GM18861 (cell line): Measurements from ENCODE around the gene RCE1.

ENCODE experiments used
- ATAC-seq: cut with Tn5 transposase; IDR thresholded peaks from one replicate; pipeline ENCODE4 v1.9.1; 2021; ENCODE audit not compliant: unreplicated experiment

The RCE1 gene

DNA sequence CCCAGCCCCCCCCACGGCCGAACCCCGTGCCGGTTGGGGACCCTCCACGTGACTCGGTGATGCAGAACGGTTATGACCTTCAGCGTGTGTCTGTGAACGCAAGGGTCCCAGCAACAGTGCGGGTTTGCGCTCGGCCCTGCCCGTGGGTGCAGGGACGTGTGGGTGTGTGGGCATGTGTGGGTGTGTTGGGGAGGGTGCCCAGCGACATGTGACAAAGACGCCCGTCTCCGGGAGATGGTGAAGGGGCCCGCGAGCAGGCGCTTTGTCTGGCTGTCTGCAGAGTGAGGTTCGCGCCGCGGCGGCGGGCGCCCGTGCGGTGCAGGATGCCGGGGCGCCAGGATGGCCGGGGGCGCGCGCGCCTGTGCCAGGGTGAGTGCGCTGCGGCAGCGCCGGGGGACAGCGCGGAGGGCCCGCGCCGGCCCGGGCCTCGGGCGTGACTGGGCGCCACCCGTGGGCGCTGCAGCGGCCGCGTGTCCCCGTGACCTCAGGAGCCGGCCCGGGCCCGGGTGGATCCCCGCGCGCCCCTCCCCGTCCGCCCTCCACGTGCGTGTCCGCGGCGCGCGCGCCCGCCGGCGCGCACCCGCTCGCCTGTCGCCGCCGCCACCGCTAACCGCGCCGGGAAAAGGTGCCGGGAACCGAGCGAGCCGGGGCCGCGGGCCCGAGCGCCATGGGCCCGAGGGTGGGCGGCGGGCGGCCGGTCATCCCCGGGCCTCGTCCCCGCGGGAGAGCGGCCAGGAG is 13.4 kb downstream of the RCE1 start, which contains the start of gene LRFN4:
Gene LRFN4 (plus strand): TSS at position 569 of the 738 bp plus-strand sequence. CDS start 681 bp downstream, outside the sequence.
- no peak for ATAC-seq

DNA sequence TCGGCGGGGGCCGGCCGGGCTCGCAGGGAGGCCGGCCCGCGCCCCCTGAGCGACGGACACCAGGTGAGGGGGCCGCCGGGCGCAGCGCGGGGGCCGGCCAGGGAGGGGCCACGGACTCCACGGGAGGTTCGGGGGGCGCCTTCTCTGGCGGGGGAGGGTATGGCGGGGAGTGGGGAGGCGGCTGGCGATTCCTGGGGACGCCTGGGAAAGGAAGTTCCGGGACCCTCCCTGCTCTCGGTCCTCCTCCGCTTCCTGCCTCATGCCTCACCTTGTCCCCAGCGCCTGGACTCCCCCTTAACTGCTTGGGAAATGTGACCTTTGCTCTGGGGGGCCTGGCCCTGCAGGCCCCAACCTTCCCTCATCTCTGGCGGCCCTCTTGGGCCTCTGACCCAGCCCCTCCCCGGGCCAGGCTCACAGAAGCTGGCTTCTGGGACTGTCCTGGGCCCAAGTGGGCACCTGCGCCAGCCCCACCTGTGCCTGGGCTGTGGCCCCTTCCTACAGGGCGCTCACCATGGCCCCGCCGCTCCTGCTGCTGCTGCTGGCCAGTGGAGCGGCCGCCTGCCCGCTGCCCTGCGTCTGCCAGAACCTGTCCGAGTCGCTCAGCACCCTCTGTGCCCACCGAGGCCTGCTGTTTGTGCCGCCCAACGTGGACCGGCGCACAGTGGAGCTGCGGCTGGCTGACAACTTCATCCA is 14.1 kb downstream of the RCE1 start:
- ATAC-seq = no peak

DNA sequence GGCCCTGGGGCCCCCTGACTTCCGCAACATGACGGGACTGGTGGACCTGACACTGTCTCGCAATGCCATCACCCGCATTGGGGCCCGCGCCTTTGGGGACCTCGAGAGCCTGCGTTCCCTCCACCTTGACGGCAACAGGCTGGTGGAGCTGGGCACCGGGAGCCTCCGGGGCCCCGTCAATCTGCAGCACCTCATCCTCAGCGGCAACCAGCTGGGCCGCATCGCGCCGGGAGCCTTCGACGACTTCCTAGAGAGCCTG is 14.6 kb downstream of the RCE1 start:
- no peak for ATAC-seq

DNA sequence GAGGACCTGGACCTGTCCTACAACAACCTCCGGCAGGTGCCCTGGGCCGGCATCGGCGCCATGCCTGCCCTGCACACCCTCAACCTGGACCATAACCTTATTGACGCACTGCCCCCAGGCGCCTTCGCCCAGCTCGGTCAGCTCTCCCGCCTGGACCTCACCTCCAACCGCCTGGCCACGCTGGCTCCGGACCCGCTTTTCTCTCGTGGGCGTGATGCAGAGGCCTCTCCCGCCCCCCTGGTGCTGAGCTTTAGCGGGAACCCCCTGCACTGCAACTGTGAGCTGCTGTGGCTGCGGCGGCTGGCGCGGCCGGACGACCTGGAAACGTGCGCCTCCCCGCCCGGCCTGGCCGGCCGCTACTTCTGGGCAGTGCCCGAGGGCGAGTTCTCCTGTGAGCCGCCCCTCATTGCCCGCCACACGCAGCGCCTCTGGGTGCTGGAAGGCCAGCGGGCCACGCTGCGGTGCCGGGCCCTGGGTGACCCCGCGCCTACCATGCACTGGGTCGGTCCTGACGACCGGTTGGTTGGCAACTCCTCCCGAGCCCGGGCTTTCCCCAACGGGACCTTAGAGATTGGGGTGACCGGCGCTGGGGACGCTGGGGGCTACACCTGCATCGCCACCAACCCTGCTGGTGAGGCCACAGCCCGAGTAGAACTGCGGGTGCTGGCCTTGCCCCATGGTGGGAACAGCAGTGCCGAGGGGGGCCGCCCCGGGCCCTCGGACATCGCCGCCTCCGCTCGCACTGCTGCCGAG is 15.1 kb downstream of the RCE1 start:
- ATAC-seq = no peak

DNA sequence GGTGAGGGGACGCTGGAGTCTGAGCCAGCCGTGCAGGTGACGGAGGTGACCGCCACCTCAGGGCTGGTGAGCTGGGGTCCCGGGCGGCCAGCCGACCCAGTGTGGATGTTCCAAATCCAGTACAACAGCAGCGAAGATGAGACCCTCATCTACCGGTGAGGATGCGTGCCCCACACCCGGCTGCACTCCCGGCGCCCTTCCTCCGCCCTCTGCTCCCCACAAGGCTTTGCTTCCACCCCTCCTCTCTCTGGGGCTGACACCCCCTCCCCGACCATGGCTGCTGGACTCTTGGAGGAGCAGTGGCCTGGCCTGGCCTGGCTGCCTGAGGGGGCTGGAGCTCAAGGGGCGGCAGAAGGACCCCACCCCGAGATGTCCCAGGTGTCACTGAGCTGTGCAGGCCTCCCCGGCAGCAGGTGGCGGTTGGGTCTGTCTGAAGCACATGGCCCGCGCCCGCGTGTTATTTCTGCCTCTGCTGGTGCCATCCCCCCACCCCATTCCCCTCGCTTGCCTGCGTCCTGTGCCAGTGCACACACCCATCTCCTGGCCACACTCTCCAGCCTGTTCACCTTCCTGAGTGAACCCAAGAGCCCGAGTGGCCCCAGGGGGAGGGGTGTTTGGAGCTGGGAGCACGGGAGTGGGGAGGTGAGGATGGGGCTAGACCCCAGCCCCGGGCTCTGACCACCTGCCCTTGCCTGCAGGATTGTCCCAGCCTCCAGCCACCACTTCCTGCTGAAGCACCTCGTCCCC is 15.9 kb downstream of the RCE1 start:
- no peak for ATAC-seq

DNA sequence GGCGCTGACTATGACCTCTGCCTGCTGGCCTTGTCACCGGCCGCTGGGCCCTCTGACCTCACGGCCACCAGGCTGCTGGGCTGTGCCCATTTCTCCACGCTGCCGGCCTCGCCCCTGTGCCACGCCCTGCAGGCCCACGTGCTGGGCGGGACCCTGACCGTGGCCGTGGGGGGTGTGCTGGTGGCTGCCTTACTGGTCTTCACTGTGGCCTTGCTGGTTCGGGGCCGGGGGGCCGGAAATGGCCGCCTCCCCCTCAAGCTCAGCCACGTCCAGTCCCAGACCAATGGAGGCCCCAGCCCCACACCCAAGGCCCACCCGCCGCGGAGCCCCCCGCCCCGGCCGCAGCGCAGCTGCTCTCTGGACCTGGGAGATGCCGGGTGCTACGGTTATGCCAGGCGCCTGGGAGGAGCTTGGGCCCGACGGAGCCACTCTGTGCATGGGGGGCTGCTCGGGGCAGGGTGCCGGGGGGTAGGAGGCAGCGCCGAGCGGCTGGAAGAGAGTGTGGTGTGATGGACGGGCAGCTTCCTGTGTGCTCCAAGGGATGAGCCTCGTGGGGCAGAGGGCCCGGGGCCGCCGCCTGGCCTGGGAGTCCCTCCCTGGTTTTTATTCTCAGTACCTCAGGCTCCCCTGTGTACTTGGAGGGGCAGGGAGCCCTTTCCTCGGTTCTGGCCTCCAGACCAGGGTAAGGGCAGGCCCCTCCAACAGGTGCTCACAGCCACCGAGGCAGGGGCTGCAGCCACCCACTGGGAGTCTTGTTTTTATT is 16.6 kb downstream of the RCE1 start:
- ATAC-seq = no peak

DNA sequence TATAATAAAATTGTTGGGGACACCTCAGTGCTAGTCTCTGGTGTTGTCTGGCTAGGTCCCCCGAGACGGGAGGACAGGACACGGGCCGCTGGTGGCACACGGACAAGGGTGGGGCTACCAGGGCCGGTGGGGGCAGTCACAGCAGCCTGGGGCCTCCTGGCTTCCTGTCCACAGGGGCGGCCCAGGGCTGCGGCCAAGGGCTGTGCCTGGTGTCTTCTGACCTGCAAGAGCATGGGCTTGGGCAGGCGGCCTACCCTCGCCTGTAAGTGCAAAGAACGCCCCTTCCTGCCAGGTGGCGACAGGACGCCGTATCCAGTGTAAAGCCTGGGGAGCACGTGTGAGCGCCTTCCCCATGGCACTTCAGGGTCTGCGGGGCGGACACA is 17.2 kb downstream of the RCE1 start:
- ATAC-seq = no peak

DNA sequence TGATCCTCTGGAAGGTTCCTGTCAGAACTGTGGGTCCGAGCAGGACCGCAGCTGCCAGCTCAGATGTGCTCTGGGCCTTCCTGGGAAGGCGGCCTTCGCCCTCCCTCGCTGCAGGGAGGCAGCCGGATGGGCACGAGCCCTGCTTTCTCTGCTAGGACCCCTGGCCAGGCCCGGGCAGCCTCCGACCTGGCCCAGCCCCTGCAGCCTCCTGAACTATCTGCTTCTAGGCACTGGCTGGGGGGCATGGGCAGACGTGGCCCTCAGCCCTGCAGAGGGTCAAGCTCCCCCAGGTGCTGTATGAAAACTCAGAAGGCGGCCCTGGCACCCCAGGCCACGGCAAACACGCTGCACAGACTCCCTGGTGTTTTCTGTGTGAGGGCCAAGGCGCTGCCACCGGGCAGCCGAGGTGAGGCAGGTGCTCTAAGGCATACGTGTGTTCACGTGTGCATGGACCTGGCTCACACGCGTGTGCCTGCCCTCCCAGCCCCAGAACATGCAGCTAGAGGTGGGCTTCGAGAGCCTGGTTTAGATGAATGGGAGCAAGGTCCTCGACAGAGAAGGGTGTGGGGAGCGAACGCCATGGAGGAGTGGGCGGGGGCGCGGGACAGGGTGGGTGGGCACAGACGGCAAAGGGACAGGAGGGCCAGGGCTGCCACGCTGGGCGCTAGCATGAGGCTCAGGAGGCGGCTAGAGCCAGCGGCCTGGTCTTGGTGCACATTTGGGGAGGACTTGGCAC is 18.0 kb downstream of the RCE1 start:
- no peak for ATAC-seq

DNA sequence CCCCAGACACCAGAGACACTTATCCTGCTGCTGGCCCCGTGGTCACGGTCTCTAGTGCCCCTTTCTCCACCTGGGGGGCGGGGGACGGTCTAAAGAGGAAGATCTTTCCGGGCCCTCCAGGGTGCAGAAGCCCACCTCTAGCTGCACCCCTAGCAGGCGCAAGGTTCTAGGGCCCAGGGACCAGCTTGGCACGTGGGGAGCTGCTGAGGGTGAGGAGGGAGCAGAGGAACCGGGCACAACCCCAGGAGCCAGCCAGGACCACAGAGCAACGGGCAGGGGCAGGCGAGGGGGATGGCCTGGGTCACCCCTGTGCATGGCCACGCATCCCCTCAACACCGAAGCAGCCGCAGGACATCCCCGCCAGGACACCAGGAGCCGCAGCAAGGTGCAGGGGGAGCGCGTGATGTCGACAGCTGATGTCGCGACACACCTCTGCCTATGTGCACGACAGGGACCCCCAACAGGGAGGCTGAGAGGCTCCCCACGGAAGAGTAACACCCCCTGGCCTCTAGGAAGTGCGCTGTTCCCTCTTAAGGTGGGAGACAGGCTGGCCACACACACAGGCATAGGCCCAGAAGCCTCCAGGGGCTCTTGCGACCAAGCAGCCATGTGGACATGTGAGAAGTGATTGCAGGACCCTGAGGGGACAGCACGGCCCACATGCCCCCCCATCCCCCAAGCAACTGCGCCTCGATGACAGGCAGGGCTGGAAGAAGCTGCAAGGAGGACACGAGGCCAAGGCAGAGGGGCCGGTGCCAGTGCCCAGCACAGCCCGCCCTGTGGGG is 18.7 kb downstream of the RCE1 start:
- no peak for ATAC-seq

DNA sequence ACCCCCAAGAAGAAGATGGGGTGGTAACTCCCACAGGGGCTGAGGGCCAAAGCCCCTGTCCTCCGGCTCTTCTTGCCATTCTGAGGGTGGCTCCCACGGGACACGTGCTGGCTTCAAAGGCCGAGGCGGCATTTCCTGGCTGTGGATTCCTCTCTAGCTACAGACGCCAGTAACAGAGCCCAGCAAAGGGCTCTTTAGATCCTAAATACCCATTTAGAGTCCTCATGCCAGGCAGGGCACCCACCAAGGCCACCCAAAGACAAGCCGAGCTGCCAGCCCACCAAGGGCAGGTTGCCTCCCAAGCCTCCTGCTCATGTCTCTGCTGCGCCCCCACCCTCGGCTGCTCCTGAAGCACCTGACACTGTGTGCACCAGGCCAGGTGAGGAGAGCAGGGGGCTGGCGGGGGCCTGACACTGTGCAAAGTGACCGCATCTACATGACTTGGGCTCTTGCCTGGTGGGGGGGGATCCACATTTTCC is 19.4 kb downstream of the RCE1 start:
- no peak for ATAC-seq

DNA sequence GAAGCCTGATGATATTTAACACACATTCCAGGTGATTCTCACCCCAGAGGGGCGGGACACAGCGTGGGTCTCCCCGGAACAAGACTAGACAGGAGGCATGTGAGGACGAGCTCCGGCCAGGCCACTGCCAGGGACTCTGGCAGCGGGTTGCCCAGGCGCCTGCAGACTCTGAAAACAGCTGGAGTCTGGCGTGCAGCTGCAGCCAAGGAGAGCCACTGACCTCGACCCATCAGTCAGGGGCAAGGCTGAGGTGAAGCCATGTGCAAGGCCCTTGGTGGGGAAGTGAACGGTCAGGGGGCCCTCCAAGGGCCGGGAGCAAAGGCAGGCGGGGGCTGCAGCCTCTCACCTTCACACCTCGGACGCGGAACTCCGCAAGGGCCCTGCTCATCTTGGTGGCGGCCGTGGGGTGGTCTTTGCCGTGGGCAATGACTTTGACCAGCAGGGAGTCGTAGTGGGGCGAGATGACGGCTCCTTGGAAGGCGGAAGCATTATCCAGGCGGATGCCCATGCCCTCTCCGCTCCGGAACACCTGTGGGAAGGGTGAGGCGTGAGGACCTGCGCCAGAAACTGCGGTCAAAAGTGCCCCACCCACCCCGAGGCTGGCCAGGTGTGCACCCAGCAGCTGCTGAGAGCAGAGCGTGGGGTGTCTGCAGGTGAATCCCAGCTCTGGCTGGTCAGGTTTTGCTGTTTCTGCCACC is 20.3 kb downstream of the RCE1 start:
- no peak for ATAC-seq

DNA sequence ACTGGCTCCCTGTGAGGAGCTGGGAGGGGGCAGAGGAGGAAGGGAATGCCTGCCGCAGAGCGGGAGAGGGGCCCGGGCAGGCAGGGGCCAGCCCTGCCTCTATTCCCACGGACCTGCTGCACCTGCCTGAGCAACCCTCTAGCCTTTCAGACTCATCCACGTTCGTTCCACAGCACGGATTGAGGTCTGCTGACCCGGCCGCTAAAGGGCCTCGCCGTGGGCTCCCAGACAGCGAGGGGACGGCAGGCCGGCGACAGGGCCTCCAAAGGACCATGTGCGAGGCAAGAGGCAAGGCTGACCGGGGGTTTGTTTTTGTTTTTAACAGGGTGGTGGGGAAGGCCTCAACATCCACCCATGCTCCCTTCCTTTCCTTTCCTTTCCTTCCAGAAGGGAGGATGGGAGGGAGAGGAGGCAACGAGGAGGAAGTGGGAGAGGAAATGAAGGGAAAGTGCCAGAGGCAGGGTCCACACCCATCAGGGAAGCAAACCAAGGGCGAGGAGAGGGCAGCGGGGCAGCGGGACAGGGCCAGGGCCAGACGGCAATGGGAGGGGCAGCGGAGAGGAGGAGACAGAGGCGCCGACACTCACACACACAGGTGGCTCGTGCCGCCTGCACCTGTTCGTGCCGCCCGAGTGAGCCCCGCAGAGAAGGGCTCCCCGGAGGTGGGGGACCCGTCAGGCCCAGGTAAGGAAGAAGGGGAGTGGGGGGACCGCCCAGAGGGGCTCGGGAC is 21.1 kb downstream of the RCE1 start:
- ATAC-seq = no peak

DNA sequence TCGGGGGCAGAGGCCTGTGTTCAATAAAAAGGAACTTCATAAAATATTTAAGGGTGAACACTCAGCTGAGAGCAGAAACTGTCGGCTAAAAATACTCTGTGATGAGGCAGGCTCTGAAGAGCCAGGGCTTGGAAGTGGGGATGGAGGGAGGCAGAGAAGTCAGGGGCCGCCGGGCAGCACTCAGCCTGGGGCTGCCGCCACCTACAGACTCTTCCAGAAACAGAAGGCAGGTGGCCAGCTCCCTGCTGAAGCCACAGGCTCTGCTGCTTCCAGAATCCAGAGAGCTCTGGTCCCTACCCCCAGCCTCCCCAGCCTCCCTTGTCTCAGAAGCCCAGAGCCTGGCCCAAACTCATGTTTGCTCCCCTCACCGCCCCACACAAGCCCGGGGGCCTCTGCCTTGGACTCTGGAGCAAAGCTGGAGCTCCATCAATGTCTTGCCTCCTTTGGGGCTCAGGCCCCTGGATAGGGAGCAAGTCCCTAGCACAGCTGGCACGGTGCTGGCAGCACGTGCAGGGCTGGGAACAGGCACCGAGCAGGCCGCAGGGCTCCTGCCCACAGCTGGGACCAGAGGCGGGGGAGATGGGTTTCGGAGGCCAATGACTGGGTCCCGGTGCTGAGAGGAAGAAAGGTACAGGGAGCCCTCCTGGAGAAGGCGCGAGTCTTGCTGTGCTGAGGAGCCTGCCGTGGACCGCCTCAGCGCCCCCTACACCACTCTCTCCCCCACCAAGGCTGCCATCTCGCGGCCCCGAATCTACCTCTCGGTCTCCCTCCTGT is 21.9 kb downstream of the RCE1 start:
- no peak for ATAC-seq

DNA sequence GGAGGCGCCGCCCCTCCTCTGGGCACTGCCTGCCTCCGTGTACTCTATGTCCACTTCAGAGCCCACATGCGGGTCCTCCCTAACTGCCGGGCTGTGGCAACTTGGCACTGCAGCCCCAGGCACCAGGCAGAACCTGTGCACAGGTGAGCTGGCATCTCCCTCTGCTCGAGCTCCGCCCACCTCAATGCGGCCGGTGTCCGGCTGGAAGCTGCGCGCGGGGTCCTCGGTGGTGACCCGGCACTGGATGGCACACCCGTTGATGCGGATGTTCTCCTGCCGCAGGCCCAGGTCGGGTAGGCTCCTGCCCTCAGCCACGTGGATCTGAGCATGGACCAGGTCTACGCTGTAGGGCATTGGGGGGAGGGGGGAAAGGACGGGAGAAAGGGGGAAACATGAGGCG is 22.8 kb downstream of the RCE1 start:
- ATAC-seq = no peak

DNA sequence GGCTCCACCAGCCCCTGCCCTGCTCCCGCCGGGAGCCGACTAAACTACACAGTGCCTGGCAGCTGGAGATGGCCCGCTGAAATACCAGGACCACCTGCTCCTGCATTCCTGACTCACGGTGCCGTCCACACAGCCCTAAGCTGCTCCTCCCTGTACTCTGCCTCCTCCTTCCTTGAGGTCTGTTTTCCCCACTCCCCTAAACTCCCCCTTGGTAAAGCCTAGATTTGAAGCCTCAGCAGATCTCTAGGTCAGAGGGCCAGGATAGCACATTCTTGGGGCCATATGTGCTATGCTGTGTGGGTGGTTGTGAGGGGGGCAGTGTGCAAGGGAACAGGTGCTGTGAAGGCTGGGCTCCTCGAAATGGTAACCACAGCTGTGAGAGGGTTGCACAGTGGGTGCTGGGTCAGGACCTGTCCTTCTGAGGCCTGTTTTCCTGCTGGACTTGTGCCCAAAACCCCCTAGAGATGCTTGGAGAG is 23.3 kb downstream of the RCE1 start:
- no peak for ATAC-seq

DNA sequence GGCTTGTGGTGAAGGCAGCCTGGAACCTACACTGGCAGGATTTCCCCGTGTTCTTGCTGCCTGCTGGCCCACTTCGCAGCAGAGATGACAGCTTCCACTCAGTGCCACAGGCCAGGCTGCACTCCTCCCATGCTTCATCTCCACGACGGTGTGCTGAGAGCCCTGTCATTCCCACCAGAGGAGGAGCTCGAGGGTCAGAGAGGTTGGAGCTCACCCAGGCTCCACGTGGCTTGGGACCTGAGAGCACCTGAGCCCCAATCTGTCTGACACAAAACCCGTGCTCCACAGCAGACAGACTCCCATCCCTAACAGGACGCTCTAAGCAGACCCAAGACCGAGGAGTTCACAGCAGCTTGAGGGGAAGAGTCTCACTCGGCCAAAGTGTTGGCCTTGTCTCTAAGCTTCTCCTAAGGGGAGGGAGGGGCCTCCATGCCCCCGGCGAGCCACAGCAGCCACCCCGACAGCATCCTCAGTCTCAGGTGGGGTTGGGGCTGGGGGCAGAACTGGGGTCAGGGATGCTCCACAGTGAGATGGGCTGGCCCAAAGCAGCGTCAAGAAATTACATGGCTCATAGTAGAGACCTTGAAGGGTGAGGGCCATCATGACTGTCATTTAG is 24.3 kb downstream of the RCE1 start:
- ATAC-seq = no peak
